Fibroblast of lung (primary cell): Measurements from ENCODE around the gene SLC22A7. TPM values are rescaled to one million over a fixed set of nuclear protein-coding genes. Genes with fewer than 3 reads are reported as not detected.

Experiments used
- DNase-seq, 2 donors: peaks; one replicate each; pipeline versions ENCODE4 v3.0.0 to v3.0.0-alpha.2; 2010; ENCODE audit warnings: low read depth in 2 of 2
- H2AFZ ChIP-seq: 2 replicates; pipeline ENCODE4 v1.5.1; 2012; ENCODE audit warnings: low read length, control low read depth, inconsistent platforms
- H3K27ac ChIP-seq: 2 replicates; pipeline ENCODE4 v1.5.1; 2011; ENCODE audit warnings: low read length, control low read depth; ENCODE audit not compliant: insufficient read depth
- H3K27me3 ChIP-seq: 2 replicates; pipeline ENCODE4 v1.5.1; 2011; ENCODE audit warnings: mild to moderate bottlenecking, low read length; ENCODE audit not compliant: control insufficient read depth, insufficient read depth
- H3K36me3 ChIP-seq: 2 replicates; pipeline ENCODE4 v1.5.1; 2011; ENCODE audit warnings: low read length; ENCODE audit not compliant: control insufficient read depth, insufficient read depth
- H3K4me1 ChIP-seq: 2 replicates; pipeline ENCODE4 v1.5.1; 2011; ENCODE audit warnings: low read length; ENCODE audit not compliant: control insufficient read depth, insufficient read depth; ENCODE audit errors: extremely low read depth
- H3K4me2 ChIP-seq: 2 replicates; pipeline ENCODE4 v1.5.1; 2011; ENCODE audit warnings: low read length, control low read depth; ENCODE audit not compliant: insufficient read depth; ENCODE audit errors: extremely low read depth
- H3K4me3 ChIP-seq, 4 experiments: fragments of 200-600 bp in 1 of 4; sonication (generic) in 1 of 4; replicated peaks in 1 of 4; 2 replicates each; pipeline ENCODE4 v1.5.1; 2011 to 2016; ENCODE audit warnings: low read length in 4 of 4, low read depth in 3 of 4, mild to moderate bottlenecking in 3 of 4, control low read depth in 2 of 4, inconsistent platforms in 1 of 4, mixed read lengths in 1 of 4; ENCODE audit not compliant: insufficient read depth in 1 of 4; ENCODE audit errors: control extremely low read depth in 1 of 4
- H3K79me2 ChIP-seq: 2 replicates; pipeline ENCODE4 v1.5.1; 2012; ENCODE audit warnings: mild to moderate bottlenecking, low read length, inconsistent platforms; ENCODE audit not compliant: control insufficient read depth, insufficient read depth
- H3K9ac ChIP-seq: 2 replicates; pipeline ENCODE4 v1.5.1; 2011; ENCODE audit warnings: mild to moderate bottlenecking, low read length, control low read depth; ENCODE audit not compliant: insufficient read depth
- H3K9me3 ChIP-seq: 2 replicates; pipeline ENCODE4 v1.5.1; 2012; ENCODE audit warnings: low read depth, low read length; ENCODE audit not compliant: control insufficient read depth, insufficient read depth
- H4K20me1 ChIP-seq: 2 replicates; pipeline ENCODE4 v1.5.1; 2011; ENCODE audit warnings: low read length; ENCODE audit not compliant: control insufficient read depth, insufficient read depth; ENCODE audit errors: extremely low read depth
- CTCF ChIP-seq, 2 donors: IDR thresholded peaks in 1 of 2; conservative IDR thresholded peaks in 1 of 2; 1 replicate in 1 of 2; 2 replicates in 1 of 2; pipeline ENCODE4 v1.5.1; 2011 to 2012; ENCODE audit warnings: low read length in 2 of 2, control low read depth in 1 of 2, inconsistent platforms in 1 of 2, low read depth in 1 of 2, mild to moderate bottlenecking in 1 of 2
- EZH2 ChIP-seq: IDR thresholded peaks from 2 replicates; pipeline ENCODE4 v1.5.1; 2012; ENCODE audit warnings: low read length, control low read depth, mild to moderate bottlenecking; ENCODE audit errors: missing control alignments
- polyA minus RNA-seq: library from RNA; depleted of rRNA, polyadenylated mRNA; stranded (reverse); fragments of >200 nt; gene quantifications from 2 replicates; pipeline ENCODE4 v1.2.3, GENCODE V29; 2011; ENCODE audit warnings: low replicate concordance
- polyA plus RNA-seq, 2 donors: library from polyadenylated mRNA; depleted of rRNA in 1 of 2; stranded (reverse) in 1 of 2; unstranded in 1 of 2; fragments of >200 nt; gene quantifications; 2 replicates each; pipeline ENCODE4 v1.2.1, GENCODE V29; 2011 to 2012; ENCODE audit warnings: missing spikeins in 1 of 2
- total RNA-seq: library from RNA; depleted of rRNA; stranded (reverse); fragments of >200 nt; gene quantifications from 2 replicates; pipeline ENCODE4 v1.2.1, GENCODE V29; 2014

SLC22A7 gene
- total RNA-seq: not detected in 2 replicates
- not detected in 2 replicates for polyA plus RNA-seq
- polyA plus RNA-seq (2012): not detected in 2 replicates
- not detected in 2 replicates for polyA minus RNA-seq

GRCh38 chr6:43297644-43298564 lies at the start of gene SLC22A7:
Gene SLC22A7, plus strand, starts transcription at chr6:43298260. Its CDS starts 99 bp downstream, at chr6:43298359.
- Histone ChIP-seq H2AFZ (no peak within 1 kb of the TSS), H3K27ac (no peak within 1 kb of the TSS), H3K4me2 (no peak within 1 kb of the TSS), H3K36me3 (no peaks in the 10 kb centered on the region), H3K4me3 (no peak within 1 kb of the TSS), H3K79me2 (no peaks in the 10 kb centered on the region), H3K9me3 (no peaks in the 10 kb centered on the region), H3K9ac (no peak within 1 kb of the TSS), H4K20me1 (no peaks in the 10 kb centered on the region), H3K27me3 (peaks cover 24% of the 10 kb centered on the region), H3K4me1 (no peaks in the 10 kb centered on the region)
- TF ChIP-seq CTCF (conservative IDR thresholded peaks at IDR 0.05 in 1 of 2, IDR thresholded peaks at IDR 0.05 in 1 of 2; ENCODE audit: low read depth in 1 of 2, low read length in 2 of 2): no peak
- TF ChIP-seq EZH2: no peak
- no peak for DNase-seq

- H3K4me3 ChIP-seq: no peak overlapping the region
- no peaks in the 10 kb centered on the region for H3K36me3 ChIP-seq
- H3K9me3 ChIP-seq: no peaks in the 10 kb centered on the region
- peaks cover 50% of the 10 kb centered on the region for H3K27me3 ChIP-seq
- H3K4me2 ChIP-seq: no peak overlapping the region
- H4K20me1 ChIP-seq: no peaks in the 10 kb centered on the region
- no peak overlapping the region for H2AFZ ChIP-seq
- no peak overlapping the region for H3K9ac ChIP-seq
- no peak for DNase-seq
- TF ChIP-seq CTCF (conservative IDR thresholded peaks at IDR 0.05 in 1 of 2, IDR thresholded peaks at IDR 0.05 in 1 of 2; ENCODE audit: low read depth in 1 of 2, low read length in 2 of 2) (no peak), EZH2 (no peak)
- H3K27ac ChIP-seq: no peak overlapping the region
- no peaks in the 10 kb centered on the region for H3K4me1 ChIP-seq
- no peaks in the 10 kb centered on the region for H3K79me2 ChIP-seq
Observed at GRCh38 chr6:43248791-43249190, 49.3 kb upstream of the SLC22A7 start.

GRCh38 chr6:43250992-43251373 lies 47.1 kb upstream of the SLC22A7 start:
- Histone ChIP-seq H3K27me3 (peaks cover 31% of the 10 kb centered on the region), H3K4me1 (no peaks in the 10 kb centered on the region), H2AFZ (no peak overlapping the region), H3K79me2 (no peaks in the 10 kb centered on the region), H3K9ac (no peak overlapping the region), H3K4me2 (no peak overlapping the region), H3K36me3 (no peaks in the 10 kb centered on the region), H3K9me3 (no peaks in the 10 kb centered on the region), H3K4me3 (no peak overlapping the region), H4K20me1 (no peaks in the 10 kb centered on the region), H3K27ac (no peak overlapping the region)
- TF ChIP-seq CTCF (conservative IDR thresholded peaks at IDR 0.05 in 1 of 2, IDR thresholded peaks at IDR 0.05 in 1 of 2; ENCODE audit: low read depth in 1 of 2, low read length in 2 of 2) (no peak), EZH2 (no peak)
- DNase-seq: no peak
